Osteoblast (primary cell): ENCODE measurements around the gene CREB1. TPM values are rescaled to one million over a fixed set of nuclear protein-coding genes. Genes with fewer than 3 reads are reported as not detected.

ENCODE experiments used
- DNase-seq: peaks from one replicate; pipeline ENCODE4 v3.0.0; 2011; ENCODE audit warnings: low spot score, mixed read lengths; ENCODE audit not compliant: insufficient read length; ENCODE audit errors: missing footprints
- H2AFZ ChIP-seq: 2 replicates; pipeline ENCODE4 v1.6.0; 2011; ENCODE audit warnings: mild to moderate bottlenecking, low read length
- H3K27ac ChIP-seq: 2 replicates; pipeline ENCODE4 v1.5.1; 2011; ENCODE audit warnings: mild to moderate bottlenecking, low read depth, low read length, moderate library complexity
- H3K27me3 ChIP-seq: 2 replicates; pipeline ENCODE4 v1.6.0; 2012; ENCODE audit warnings: mild to moderate bottlenecking, control low read depth, inconsistent platforms, low read length, moderate library complexity; ENCODE audit not compliant: insufficient read depth
- H3K36me3 ChIP-seq: 2 replicates; pipeline ENCODE4 v1.5.1; 2011; ENCODE audit warnings: mild to moderate bottlenecking, low read length, control low read depth, moderate library complexity; ENCODE audit not compliant: insufficient read depth
- H3K4me1 ChIP-seq: 2 replicates; pipeline ENCODE4 v1.5.1; 2011; ENCODE audit warnings: mild to moderate bottlenecking, low read length, control low read depth, moderate library complexity; ENCODE audit not compliant: insufficient read depth
- H3K4me2 ChIP-seq: 2 replicates; pipeline ENCODE4 v1.6.0; 2011; ENCODE audit warnings: mild to moderate bottlenecking, low read length; ENCODE audit not compliant: insufficient read depth
- H3K4me3 ChIP-seq: fragments of 200-600 bp; sonication (generic); 3 replicates; pipeline ENCODE4 v1.5.1; 2012; ENCODE audit warnings: mild to moderate bottlenecking, low read length, inconsistent platforms; ENCODE audit not compliant: insufficient read depth
- H3K79me2 ChIP-seq: 2 replicates; pipeline ENCODE4 v1.6.0; 2012; ENCODE audit warnings: mild to moderate bottlenecking, low read length, control low read depth, inconsistent platforms; ENCODE audit not compliant: insufficient read depth
- H3K9me3 ChIP-seq: 2 replicates; pipeline ENCODE4 v1.5.1; 2011; ENCODE audit warnings: low read depth, low read length, control low read depth
- H4K20me1 ChIP-seq: 2 replicates; pipeline ENCODE4 v1.6.0; 2012; ENCODE audit warnings: mild to moderate bottlenecking, low read length, control low read depth; ENCODE audit not compliant: insufficient read depth
- CTCF ChIP-seq: IDR thresholded peaks from 2 replicates; pipeline ENCODE4 v1.5.1; 2011; ENCODE audit warnings: mild to moderate bottlenecking, low read depth, low read length, moderate library complexity; ENCODE audit errors: extremely low read depth
- total RNA-seq: library from RNA; depleted of rRNA; stranded (reverse); fragments of >200 nt; gene quantifications from 2 replicates; pipeline ENCODE4 v1.2.3, GENCODE V29; 2012

Gene CREB1
- total RNA-seq, 1 donor, result 38.4 TPM

GRCh38 chr2:207546822-207547221 is 17.1 kb downstream of the CREB1 start:
- no peak for TF ChIP-seq CTCF
- H3K36me3 ChIP-seq, result peaks cover 5% of the 10 kb centered on the region
- no peaks in the 10 kb centered on the region for H3K27me3 ChIP-seq
- H3K79me2 ChIP-seq, result peaks cover 97% of the 10 kb centered on the region
- H3K9me3 ChIP-seq, result no peaks in the 10 kb centered on the region
- no peak for DNase-seq
- no peak overlapping the region for H3K4me3 ChIP-seq
- H3K27ac ChIP-seq, result peak overlapping the region; percentile 27
- no peak overlapping the region for H3K4me2 ChIP-seq
- no peak overlapping the region for H2AFZ ChIP-seq
- peaks cover 3% of the 10 kb centered on the region for H4K20me1 ChIP-seq
- peaks cover 17% of the 10 kb centered on the region for H3K4me1 ChIP-seq

GRCh38 chr2:207549145-207549544 is 19.4 kb downstream of the CREB1 start:
- Histone ChIP-seq H3K27me3 (no peaks in the 10 kb centered on the region), H3K4me1 (peaks cover 17% of the 10 kb centered on the region), H3K4me2 (no peak overlapping the region), H3K27ac (peak overlapping the region; percentile 82), H2AFZ (no peak overlapping the region), H3K4me3 (no peak overlapping the region), H4K20me1 (peaks cover 3% of the 10 kb centered on the region), H3K36me3 (peaks cover 5% of the 10 kb centered on the region), H3K9me3 (no peaks in the 10 kb centered on the region), H3K79me2 (peaks cover 94% of the 10 kb centered on the region)
- no peak for TF ChIP-seq CTCF
- DNase-seq, result no peak

- no peaks in the 10 kb centered on the region for H3K27me3 ChIP-seq
- no peak overlapping the region for H2AFZ ChIP-seq
- peaks cover 33% of the 10 kb centered on the region for H3K79me2 ChIP-seq
- no peaks in the 10 kb centered on the region for H3K9me3 ChIP-seq
- H3K4me2 ChIP-seq, result peak overlapping the region; percentile 14
- no peak overlapping the region for H3K4me3 ChIP-seq
- H3K36me3 ChIP-seq, result peaks cover 23% of the 10 kb centered on the region
- no peak for TF ChIP-seq CTCF
- H3K27ac ChIP-seq, result peak overlapping the region; percentile 76
- H4K20me1 ChIP-seq, result no peaks in the 10 kb centered on the region
- H3K4me1 ChIP-seq, result peaks cover 36% of the 10 kb centered on the region
- peak; percentile 76 for DNase-seq
Observed at GRCh38 chr2:207558079-207558491, 28.3 kb downstream of the CREB1 start.

GRCh38 chr2:207561386-207562080 is 31.8 kb downstream of the CREB1 start:
- no peaks in the 10 kb centered on the region for H3K27me3 ChIP-seq
- no peak overlapping the region for H3K4me2 ChIP-seq
- H3K4me3 ChIP-seq, result no peak overlapping the region
- peaks cover 22% of the 10 kb centered on the region for H3K79me2 ChIP-seq
- no peak for TF ChIP-seq CTCF
- no peaks in the 10 kb centered on the region for H3K9me3 ChIP-seq
- H4K20me1 ChIP-seq, result no peaks in the 10 kb centered on the region
- H2AFZ ChIP-seq, result no peak overlapping the region
- peaks cover 29% of the 10 kb centered on the region for H3K4me1 ChIP-seq
- H3K36me3 ChIP-seq, result peaks cover 33% of the 10 kb centered on the region
- no peak for DNase-seq
- peak overlapping the region; percentile 16 for H3K27ac ChIP-seq
